ENCODE results near the gene TRMU.
A peak's percentile ranks its signal among the peaks of the same experiment; 100 is the strongest.

The TRMU gene

DNA sequence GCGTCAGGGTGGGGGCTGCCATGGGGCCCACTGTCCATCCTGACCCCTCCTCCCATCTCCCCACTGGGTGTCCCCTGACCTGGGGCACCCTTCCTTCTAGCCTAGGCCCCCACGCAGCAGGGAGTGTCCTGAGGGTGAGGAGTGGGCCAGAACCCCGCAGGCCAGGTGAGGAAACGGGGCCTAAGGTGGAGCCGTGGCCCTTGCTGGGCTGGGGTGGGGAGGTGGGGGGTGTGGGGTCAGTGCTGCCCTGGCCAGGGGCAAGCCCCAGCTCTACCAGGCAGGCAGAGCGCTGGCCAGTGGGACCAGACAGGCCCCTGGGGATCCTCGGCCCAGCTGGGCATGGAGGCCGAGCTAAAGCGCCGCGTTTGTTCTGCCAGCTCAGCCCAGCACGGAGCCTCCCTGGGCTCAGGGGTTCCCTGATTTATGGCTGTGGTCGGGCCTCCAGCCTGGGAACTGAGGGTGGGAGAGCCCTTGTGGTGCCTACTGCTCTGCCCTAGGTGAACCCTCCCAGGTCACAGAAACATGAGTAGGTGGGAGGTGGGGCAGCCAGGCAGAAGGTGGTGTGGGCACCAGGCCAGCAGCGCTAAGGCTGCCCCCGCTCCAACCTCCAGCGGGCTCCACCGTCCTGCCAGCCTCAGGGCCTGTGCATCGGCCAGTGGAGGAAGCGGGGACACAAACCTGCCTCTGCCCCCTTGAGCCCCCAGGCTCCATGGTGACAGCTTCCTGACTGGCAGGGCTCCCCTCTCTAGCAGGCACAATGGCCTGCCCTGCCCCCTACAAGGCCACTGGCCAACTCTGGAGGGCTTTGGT lies 22.4 kb downstream of the TRMU start:
- DNase-seq, result no peak

DNA sequence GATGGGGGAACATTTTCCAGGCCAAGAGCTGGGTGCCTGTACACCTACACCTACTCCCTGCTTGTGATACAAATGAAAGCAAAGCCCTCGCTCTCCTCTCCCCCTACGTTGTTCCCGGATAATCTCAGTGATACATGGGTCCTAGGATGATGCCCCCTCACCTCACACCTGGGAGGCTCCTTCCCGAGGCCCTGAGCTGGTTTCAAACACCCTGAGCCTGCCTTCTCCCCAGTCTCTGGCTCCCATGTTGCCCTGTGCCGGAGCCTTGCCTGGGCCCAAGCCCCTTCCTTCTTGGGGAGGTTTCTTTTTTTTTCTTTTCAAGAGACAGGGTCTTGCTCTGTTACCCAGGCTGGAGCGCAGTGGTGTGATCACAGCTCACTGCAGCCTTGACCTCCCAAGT lies 23.3 kb downstream of the TRMU start:
- no peak for DNase-seq

DNA sequence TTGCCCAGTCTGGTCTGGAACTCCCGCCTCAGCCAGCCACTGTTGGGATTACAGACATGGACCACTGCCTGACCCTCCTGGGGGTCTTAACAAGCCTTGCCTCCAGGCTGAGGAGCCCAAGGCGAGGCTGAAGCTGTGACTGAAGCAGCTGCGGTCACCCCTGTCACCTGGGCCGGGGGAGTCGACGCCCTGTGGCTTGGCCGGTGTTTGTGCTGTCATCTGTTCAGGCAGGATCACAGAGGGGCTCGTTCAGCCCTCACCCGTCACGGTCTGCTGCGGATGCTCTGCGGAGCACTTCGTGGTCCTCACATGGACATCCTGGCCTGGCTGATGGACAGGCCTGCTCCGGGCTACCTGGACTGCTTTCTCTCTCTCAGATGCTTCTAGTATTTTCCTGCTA lies 23.8 kb downstream of the TRMU start:
- DNase-seq, result no peak

DNA sequence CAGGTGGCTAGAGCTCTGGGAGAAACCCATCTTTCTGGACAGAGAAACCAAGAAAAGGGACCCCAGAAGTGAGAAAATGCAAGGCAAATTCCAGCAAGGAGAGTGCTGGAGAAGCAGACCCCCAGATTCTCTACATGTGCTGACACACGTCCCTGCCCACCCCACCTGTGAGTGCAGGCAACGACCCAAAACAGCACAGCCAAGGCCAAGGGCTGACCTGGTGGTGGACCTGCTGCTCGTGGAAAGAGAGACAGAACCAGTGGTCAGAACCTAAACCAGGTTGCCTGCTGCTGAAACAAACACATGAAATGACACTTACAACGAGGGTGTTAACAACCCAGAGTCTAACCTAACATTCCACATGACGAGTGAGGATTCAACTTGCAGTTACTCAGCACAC lies 24.6 kb downstream of the TRMU start:
- DNase-seq, result no peak

DNA sequence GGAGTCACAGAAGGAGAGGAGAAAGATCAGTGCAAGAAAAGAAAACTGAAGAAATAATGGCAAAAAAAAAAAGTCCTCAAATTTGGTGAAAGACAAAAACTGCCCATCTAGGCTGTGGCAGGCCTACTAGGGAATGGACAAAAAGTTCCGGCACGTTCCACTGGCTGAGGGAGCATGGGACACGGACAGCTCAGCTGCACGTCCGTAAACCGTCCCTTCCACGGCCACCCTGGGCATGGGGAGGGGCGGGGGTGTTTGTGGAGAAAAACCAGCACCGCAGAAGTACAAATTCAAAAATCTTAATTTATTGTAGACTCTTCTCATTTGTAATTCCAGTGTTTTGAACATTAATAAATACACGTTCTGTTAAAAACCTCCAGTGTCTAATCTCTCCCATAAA lies 25.4 kb downstream of the TRMU start:
- no peak for DNase-seq

DNA sequence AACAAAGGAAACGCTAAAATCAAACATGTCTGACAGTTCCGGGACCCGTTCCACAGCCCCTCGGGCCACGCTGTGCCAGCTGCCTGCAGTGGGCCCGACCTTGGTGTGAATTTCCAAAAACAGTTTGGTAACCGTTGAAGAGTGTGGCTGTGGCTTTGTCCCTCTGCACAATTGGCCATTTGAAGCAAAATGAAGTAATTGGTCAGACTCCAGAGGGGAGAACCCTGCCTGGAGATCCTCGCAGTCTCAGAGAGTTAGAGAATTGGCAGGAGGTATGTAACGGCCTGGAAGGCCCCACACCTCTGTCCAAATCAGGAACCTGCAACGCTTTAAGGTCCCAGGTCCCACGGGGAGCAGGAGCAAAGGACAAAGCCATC lies 26.3 kb downstream of the TRMU start:
- DNase-seq, result no peak

DNA sequence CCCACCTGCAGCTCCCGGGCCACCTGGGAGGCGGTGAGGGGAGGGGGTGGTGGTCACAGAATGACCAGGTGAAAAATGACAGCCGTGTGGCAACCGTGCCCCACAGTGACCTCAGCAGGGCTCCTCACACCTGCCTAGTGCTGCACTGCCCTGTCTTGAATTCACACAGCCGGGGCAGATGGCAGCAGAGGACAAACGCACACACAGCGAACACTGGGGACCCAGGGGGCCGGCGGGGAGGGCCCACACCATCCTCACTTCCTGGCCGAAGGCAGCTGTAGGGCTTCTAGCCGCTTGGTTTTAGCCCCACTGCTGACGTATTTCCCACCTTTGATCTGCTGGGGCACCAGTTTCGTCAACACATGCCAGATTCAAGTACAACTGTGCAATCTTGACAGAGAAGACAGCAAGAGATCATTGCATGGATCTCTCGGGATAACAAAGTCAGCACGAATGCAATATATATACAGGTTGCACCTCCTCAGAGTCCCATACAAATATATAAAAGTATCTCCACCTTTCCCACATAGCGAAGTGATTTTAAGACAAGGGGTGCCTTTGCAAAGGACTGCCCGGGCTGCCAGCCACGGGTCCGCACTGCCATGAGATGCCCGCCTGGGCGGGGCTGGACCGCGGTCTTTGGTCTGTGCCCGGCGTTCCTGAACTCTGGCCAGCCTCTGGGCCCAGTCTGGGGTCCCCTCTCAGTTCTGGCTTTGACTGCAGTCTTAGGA lies 26.9 kb downstream of the TRMU start:
- DNase-seq, result peak; percentile 5

DNA sequence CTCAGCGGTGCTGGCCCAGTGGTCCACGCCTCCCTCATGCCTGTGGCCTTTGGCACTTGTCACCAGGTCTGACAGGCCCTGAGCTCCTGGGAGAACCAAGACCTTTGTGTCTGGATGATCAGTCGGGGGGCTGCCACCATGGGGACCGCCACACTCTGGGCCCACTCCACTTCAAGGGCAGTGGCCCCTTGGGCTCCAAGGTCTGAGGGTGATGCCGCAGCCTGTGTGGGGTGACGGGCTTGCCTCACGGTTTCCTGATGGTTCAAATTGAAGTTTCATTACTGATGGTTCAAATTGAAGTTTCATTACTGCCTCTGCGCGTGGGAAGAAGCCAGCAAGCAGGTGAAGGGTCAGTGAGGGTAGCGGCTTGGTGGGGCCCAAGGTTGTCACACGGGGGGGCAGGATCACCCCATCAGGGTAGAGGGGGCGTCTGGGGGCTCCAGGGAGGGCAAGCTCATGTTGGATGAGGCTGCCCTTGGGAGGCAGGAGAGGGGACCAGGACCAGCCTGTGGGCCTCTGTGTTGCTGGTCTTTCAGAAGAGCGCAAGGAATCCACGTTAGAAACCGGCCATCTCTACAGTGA lies 27.5 kb downstream of the TRMU start:
- no peak for DNase-seq

DNA sequence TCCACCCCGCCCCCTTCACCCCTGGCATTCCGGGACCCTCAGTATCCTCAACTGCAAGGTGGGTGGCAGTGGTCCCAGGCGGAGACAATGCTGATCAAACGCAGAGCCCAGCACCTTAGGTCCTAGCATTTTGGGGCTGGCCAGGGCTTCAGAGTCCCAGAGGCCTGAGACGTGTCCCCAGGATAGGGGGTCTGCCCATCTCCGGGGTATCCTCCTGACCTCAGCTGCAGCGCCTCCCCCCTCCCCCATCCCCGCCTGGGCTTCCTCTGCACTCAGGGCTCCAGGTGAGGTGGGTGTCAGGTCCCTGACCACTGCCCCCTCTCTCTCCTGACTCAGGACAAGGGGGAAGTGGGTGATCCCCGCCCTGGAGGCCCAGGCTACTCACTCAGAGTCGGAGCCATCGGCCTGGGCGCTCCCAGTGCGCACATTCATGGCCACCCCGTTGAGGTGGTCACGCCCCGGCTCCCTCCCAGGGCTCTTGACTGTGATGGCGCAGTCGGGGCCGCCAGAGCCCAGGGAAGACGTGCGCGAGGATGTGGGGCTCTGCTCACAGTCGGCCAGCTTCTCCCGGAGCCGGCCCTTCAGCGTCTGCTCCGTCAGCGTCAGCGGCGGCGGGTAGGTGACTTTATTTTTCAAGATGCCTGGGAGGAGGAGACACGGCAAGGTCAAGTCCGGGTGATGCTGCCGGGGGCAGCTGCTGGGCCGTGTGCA lies 28.3 kb downstream of the TRMU start:
- DNase-seq, result no peak

DNA sequence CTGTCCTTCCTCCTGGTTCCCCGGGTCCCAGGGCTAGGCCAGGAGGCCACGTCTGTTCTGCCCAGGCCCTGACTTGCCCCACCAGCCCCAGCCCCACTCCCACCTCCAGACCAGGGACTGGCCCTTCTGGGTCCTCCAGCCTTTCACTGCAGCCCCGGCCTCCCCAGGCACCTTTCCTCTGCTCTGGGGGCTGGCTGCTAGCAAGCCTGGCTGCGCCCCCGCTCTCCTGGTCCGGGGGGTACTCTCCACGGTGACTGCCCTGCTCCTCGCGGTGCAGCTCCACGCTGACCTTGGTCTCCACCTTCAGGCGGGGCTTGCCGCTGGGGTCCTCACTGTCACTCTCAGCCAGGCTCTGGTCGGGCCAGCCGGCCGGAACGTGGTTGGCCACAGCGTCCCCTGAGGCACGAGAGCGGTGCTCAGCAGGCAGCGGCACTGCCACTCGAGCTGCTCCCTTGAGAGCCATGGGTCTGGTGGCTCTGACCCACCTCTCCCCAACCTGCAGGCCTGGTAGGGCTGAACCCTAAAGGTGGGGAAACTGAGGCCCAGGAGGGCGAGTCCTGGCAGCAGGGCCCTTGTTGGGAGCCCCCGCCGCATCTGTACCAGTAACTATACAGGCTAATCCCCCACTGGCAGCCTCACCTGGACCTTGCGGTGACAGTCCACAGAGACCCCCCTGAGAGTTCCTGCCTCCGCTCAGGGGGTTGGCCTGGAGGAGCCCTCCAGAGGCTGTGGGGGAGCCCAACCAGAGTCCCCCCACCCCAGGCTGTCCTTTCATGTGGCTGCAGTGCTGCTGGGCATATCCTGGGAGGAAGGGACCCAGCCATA lies 29.0 kb downstream of the TRMU start:
- DNase-seq, result no peak

DNA sequence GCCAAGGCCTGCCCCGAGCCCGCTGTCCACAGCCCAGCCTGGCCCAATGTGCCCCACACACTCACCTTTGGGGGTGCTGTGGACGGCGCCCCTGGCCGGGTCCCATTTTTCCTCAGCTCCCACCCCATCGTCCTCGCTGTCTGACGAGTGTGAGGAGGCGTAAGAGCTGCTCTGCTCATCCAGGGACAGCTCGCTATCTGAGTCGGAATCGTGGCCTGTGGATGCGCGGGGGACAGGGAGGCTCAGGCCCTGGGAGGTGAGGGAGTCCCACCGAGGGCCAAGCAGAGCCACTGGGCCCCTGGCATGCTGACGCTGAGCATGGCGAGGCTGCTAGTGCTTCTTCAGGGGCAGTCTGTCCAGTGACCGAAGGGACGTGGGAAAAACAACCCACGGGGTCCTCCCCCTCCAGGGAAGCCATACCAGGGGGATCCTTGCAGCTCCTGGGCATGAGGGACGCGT lies 29.7 kb downstream of the TRMU start:
- no peak for DNase-seq

DNA sequence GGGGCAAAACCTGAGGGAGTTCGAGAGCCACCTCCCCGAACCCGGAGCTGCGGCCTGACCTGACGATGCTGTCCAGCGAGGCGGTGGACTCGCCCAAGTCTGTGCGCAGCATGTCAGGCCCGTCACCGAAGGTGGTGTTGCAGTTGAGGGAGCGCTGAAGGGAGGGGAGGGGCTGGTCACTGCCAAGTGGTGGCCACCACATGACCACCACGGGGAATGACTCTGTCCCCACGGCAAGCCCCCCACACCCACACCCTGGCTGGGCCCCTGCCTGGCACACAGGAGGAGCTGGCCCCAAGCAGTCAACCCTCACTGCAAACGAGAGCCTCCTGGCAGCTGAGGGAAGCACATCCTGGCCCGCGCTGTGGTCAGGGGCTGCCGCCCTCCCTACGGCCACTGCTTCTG lies 30.8 kb downstream of the TRMU start:
- no peak for DNase-seq

DNA sequence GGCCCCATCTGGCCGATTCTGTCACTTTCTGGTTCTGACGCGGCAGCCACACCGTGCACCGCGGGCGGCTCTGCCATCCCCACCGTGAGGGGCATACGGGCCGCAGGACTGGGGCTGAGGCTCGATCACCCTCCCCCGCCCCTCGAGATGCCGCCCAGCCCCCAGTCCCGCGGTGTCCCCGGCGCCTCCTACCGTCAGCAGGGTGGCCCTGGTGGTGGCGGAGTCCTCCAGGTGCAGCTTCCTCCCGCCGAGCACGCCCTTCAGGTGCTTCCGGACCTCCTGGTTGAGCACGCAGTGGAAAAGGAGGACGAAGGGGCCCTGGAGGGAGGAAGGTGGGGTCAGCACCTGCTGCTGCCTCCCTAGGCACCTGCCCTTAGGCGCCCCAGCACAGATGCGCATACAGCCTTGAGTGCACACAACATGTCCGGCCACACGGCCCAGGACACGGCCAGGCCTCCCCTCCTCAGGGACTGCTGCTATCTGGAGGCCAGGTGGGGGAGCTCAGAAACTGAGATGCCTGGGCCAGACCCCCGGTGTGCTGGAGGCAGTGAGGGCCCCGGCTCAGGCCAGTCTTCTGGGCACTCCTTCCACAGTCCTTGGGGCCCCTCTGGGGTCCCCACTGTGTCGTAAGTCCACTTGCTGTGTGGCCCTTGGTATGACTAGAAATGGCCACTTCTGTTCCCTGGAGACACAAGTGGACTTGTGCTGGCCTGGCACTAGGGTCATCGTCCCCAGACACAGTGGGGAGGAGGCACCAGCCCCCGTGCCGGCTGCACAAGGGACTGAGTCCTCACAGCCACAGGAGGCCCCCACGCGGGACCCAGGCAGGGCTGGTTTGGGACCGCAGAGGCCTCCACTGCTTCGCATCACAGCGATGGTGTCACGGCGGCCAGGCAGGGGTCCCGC lies 31.5 kb downstream of the TRMU start:
- no peak for DNase-seq

DNA sequence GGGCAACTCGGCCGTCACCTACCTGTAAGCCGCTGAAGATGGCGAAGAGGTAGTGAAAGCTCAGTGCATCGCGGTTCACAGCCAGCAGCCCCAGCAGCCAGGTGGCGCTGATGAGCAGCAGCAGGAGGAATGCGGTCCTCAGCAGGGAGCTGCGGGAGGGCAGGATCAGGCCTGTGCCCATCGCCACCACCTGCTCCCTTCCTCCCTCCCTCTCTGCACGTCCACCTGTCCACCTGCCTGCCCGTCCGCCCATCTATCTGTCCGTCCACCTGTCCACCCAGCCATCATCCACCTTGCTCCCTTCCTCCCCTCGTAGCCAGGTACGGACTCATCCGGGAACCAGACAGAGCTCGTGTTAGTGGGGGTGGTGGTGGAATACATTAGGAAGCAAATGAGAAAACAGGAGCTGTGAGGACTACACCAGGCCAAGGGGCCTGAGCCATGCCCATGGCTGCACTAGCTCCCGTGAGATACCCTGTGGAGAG lies 32.2 kb downstream of the TRMU start:
- DNase-seq, result peak; percentile 60

DNA sequence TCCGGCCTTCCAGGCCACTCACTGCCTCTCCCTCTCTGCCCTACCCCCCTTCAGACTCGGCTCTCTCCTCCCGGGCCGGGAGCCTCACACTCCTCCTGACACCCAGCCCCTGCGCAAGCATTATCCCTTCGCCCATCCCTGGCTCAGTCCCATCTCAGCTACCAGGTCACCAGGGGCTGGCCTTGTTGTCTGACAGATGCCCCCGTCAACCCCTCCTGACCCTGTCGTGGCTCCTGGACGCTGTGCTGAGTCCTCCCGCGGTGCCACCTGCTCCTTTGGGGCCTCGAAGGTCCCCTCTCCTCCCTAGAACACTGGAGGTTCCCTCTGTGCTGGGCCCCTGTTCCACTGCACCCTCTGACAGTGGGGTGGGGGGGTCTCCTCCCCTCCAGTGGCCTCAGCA lies 32.9 kb downstream of the TRMU start:
- DNase-seq, result no peak

DNA sequence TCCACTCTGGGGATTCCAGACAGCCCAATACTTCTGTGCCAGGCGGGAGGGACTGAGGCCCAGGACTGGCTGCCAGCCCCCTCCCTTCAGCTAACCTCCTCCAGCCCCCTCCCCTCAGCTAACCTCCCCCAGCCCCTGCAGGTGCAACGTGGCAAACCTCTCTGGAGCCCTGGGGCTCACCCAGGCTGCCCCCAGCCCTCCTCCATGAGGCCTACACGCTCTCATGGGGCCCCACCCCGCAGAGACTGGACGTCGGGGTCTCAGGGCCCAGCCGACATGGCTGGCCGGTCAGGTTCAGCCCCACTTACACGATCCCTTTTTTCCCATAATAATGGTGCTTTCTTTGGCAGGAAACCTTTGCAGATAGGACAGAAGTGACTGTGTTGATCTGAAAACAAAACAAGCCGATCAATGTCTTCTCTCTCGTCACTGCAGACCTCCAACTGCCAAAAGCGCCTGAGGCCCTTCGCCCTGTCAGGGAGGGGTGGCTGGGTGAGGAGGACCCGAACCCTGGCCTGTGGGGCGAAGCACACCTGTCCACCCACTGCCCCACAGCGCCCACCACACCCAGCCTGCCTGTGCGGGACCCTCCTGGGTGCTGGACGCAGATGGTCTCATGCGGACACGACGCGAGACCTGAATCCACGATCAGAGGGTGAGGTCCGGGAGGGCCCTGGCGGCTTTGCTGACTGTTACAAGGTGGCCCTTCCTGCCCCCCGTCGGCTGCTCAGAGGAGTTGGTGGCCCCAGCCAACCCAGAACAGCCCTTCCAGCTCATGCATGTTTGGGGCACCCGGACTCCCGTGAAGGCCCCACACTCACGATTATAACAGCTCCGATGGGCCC lies 33.6 kb downstream of the TRMU start:
- DNase-seq, result no peak

DNA sequence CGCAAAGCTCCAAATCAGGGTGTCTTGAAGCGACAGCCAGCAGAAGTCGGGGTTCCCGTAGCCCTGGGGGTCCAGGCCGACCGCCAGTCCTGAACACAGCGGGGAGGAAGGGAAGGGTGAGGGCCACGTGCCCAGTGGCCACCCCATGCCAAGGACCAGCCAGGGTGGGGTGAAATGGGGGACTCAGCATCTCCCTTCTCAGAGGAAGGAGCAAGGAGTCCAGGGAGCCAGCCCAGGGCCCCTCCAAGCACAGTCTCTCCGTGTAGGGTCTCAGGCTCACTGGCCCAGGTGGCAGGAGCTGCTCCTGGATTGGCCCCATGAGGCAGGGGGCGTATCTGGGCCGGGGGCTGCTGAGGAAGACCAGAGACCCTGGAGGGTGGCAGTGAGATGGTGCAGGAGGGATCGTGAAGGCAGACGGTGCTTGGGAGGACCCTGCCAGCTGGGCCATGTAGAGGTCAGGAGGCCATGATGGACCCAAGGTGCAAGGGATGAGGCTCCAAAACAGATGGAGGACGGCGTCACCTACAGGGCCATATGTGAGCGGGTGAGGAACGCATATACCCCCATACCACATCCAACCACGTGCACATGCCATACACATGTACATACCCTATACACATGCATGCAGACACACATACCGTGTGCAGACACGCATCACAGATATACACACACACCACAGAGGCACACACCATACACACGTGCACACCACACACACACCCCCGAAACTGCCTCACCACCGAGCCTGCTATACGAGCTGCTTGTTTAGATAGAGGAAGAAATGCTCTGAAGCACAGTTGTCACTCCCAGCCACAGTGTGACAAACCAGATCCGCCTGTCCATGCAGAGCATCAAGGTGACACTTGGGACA lies 34.4 kb downstream of the TRMU start:
- DNase-seq, result no peak

DNA sequence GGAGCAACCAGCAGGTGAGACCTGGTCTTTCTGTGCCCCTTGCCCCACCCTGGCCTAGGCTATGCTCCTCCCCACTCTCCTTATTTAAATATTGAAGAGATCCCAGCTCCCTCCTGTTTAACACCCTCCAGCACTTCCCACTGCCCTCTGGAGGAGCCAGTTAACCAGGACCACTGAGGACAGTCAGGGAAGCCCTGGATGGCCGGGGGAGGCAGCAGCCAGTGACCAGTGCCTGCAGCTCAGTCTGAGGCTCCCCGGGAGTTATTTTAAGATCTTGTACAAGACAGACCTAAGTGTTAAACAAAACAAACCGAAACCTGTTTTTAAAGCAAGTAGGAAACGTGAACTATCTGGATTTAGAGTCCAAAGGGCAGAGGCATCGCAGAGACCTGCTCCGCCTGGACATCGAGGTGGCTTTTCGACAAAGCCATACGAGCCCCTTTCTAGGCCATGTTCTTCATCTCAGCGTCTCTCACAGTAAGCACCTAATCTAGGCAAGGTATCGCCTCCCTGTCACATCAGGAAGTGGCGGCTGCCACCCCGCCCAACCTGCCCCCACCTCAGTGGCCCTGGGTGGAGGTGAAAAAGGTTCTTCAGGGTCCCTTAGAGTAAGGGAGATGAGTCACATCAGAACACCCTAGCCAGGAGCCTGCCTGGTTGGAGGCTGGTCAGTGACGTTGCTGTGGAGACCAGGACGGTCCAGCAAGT lies 35.2 kb downstream of the TRMU start:
- no peak for DNase-seq
